DOHH2 (cell line): ENCODE data around the gene A1BG.

Experiments
- H3F3A ChIP-seq: fragments of 200-600 bp; sonication (generic), shearing (Covaris generic); 2 replicates; pipeline ENCODE4 v1.6.0; 2016; ENCODE audit warnings: antibody characterized with exemption, mild to moderate bottlenecking; ENCODE audit not compliant: control insufficient read depth, insufficient read depth
- H3K27ac ChIP-seq: fragments of 200-600 bp; sonication (generic); 2 replicates; pipeline ENCODE4 v1.5.1; 2014; ENCODE audit warnings: low read depth, mild to moderate bottlenecking, low read length, moderate library complexity
- H3K27me3 ChIP-seq: fragments of 200-600 bp; sonication (generic); 2 replicates; pipeline ENCODE4 v1.6.1; 2014; ENCODE audit warnings: mild to moderate bottlenecking, low read length, mixed read lengths; ENCODE audit not compliant: control insufficient read depth
- H3K36me3 ChIP-seq: fragments of 200-600 bp; sonication (generic); 2 replicates; pipeline ENCODE4 v1.6.1; 2014; ENCODE audit warnings: mild to moderate bottlenecking, low read length, moderate library complexity, mixed read lengths; ENCODE audit not compliant: control insufficient read depth
- H3K4me1 ChIP-seq: fragments of 200-600 bp; sonication (generic); 2 replicates; pipeline ENCODE4 v1.6.1; 2014; ENCODE audit warnings: mild to moderate bottlenecking, low read length, mixed read lengths; ENCODE audit not compliant: control insufficient read depth
- H3K4me2 ChIP-seq: fragments of 200-600 bp; sonication (generic); 2 replicates; pipeline ENCODE4 v1.6.0; 2014; ENCODE audit warnings: mild to moderate bottlenecking, low read length, moderate library complexity
- H3K4me3 ChIP-seq: fragments of 200-600 bp; sonication (generic); 2 replicates; pipeline ENCODE4 v1.5.1; 2014; ENCODE audit warnings: mild to moderate bottlenecking, low read length, mixed read lengths
- H3K79me2 ChIP-seq: fragments of 200-600 bp; sonication (generic); 2 replicates; pipeline ENCODE4 v1.6.1; 2014; ENCODE audit warnings: mild to moderate bottlenecking, low read length, mixed read lengths; ENCODE audit not compliant: control insufficient read depth
- H3K9me2 ChIP-seq: fragments of 200-600 bp; sonication (generic); replicated peaks from 2 replicates; pipeline ENCODE4 v1.6.1; 2014; ENCODE audit warnings: mild to moderate bottlenecking, low read length, mixed read lengths; ENCODE audit not compliant: control insufficient read depth
- H3K9me3 ChIP-seq: fragments of 200-600 bp; sonication (generic); 2 replicates; pipeline ENCODE4 v1.6.1; 2014; ENCODE audit warnings: antibody characterized with exemption, low read length, mixed read lengths; ENCODE audit not compliant: control insufficient read depth, insufficient read depth
- H4K20me1 ChIP-seq: fragments of 200-600 bp; sonication (generic); 2 replicates; pipeline ENCODE4 v1.6.0; 2014; ENCODE audit warnings: low read depth, mild to moderate bottlenecking, antibody characterized with exemption, low read length, moderate library complexity; ENCODE audit not compliant: control insufficient read depth, insufficient read depth
- EZH2phosphoT487 ChIP-seq: fragments of 200-600 bp; sonication (generic); IDR thresholded peaks from 2 replicates; pipeline ENCODE4 v1.6.1; 2017; ENCODE audit warnings: borderline replicate concordance, mild to moderate bottlenecking, antibody characterized with exemption, low read length, moderate library complexity, mixed read lengths
- TF ChIP-seq, protein P1 (sequence below): fragments of 200-600 bp; sonication (generic); IDR thresholded peaks from one replicate; pipeline ENCODE4 v1.5.1; 2014; ENCODE audit warnings: antibody characterized with exemption, mild to moderate bottlenecking, low read depth, low read length; ENCODE audit not compliant: poor library complexity, severe bottlenecking

A1BG gene

DNA sequence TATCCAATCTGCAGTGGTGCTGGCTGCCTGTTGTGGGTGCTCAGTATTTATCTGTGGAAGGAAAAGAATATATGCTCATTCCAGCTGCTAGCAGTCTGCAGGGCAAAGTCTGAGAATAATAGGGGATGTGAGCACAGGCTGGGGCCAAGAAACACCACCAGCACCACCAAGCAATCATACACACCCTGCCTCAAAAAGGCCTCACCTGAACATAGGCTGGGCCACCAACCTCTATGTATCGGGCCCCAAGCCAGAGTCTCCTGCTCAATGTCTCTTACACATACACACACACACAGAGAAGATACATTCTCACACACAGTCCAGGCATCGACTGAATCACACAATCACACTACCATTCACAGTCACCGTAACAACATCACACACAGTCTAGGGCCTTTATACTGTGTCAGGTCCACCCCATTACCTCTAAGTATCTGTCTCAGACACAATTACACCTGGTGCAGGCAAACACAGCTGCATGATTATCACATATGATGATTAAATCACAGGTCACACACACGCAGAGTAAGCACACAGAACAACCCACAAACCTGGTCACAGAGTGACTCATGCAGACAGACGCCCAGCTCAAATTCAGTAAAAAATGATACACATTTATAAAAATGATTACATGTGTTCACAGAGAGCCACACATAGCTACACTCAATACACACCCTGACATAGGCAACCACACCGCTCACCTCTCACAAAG lies 27.8 kb downstream of the A1BG start:
- Histone ChIP-seq H3K4me3 (peak overlapping the region; percentile 95), H3K27ac (no peak overlapping the region), H3K36me3 (peaks cover 5% of the 10 kb centered on the region; the same call in 1 of the 2 replicates), H3K4me1 (peaks cover 17% of the 10 kb centered on the region), H3K4me2 (peak overlapping the region; percentile 90), H3K79me2 (peaks cover 13% of the 10 kb centered on the region), H4K20me1 (no peaks in the 10 kb centered on the region), H3F3A (no peaks in the 10 kb centered on the region), H3K27me3 (no peaks in the 10 kb centered on the region), H3K9me2 (no peaks in the 10 kb centered on the region), H3K9me3 (no peaks in the 10 kb centered on the region)
- TF ChIP-seq, protein P1, sequence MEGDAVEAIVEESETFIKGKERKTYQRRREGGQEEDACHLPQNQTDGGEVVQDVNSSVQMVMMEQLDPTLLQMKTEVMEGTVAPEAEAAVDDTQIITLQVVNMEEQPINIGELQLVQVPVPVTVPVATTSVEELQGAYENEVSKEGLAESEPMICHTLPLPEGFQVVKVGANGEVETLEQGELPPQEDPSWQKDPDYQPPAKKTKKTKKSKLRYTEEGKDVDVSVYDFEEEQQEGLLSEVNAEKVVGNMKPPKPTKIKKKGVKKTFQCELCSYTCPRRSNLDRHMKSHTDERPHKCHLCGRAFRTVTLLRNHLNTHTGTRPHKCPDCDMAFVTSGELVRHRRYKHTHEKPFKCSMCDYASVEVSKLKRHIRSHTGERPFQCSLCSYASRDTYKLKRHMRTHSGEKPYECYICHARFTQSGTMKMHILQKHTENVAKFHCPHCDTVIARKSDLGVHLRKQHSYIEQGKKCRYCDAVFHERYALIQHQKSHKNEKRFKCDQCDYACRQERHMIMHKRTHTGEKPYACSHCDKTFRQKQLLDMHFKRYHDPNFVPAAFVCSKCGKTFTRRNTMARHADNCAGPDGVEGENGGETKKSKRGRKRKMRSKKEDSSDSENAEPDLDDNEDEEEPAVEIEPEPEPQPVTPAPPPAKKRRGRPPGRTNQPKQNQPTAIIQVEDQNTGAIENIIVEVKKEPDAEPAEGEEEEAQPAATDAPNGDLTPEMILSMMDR = no peak
- TF ChIP-seq EZH2phosphoT487 = no peak

DNA sequence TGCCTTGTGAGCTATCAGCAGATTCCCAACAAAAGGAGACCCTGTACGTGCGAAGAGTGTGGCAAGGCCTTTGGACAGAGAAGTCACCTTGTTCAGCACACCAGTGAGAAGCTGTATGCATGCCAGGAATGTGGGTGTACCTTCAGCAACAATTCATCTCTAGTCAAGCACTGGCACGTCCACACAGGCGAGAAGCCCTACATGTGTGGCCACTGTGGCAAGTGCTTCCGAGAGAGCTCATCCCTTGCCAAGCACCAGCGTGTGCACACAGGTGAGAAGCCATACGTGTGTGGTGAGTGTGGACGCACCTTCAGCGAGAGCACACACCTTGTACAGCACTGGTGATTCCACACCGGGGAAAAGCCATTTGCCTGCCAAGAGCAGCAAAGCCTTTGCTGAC lies 34.1 kb downstream of the A1BG start:
- Histone ChIP-seq H3K4me3 (no peak overlapping the region), H3K9me3 (no peaks in the 10 kb centered on the region), H3K36me3 (peaks cover 13% of the 10 kb centered on the region), H4K20me1 (no peaks in the 10 kb centered on the region), H3K4me2 (no peak overlapping the region), H3K27me3 (no peaks in the 10 kb centered on the region), H3F3A (no peaks in the 10 kb centered on the region), H3K9me2 (no peaks in the 10 kb centered on the region), H3K4me1 (no peaks in the 10 kb centered on the region), H3K27ac (no peak overlapping the region), H3K79me2 (no peaks in the 10 kb centered on the region)
- TF ChIP-seq, protein P1 = no peak
- no peak for TF ChIP-seq EZH2phosphoT487

DNA sequence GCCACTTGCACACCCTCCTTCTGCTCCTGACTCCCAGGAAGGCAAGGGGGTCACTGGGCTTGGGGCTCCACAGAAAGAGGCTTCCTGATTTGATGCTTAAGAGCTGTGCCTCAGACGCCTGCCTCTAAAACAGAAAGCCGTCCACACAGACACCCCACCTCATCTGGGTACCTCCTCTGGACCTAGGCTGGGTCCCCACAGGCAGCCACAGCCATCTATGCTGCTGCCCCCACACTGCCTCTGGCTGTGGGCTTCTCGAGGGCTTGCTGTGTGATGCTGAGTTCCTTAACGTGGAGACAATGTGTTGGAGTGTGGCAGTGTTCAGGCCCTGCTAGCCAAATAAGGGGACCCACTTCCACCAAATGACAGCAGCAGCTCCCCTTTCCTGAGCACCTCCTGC lies 35.0 kb downstream of the A1BG start:
- Histone ChIP-seq H3F3A (no peaks in the 10 kb centered on the region), H3K4me2 (no peak overlapping the region), H3K36me3 (peaks cover 22% of the 10 kb centered on the region), H3K9me3 (no peaks in the 10 kb centered on the region), H3K79me2 (no peaks in the 10 kb centered on the region), H3K9me2 (no peaks in the 10 kb centered on the region), H3K4me1 (no peaks in the 10 kb centered on the region), H3K27ac (no peak overlapping the region), H4K20me1 (no peaks in the 10 kb centered on the region), H3K27me3 (no peaks in the 10 kb centered on the region), H3K4me3 (no peak overlapping the region)
- TF ChIP-seq, protein P1 = no peak
- no peak for TF ChIP-seq EZH2phosphoT487
